ENCODE measurements around the gene OLFML1.

- TF ChIP-seq POLR2A (IDR thresholded peaks at IDR 0.05) (no peak), CTCF (IDR thresholded peaks at IDR 0.05 in 8 of 11, conservative IDR thresholded peaks at IDR 0.05 in 3 of 11) (no peak)
These were observed 44.8 kb downstream of the OLFML1 start for GRCh38 chr11:7530013-7530640.
